Glutamatergic neuron (in vitro differentiated cells): ENCODE measurements around the gene PLEKHM2. TPM values are rescaled to one million over a fixed set of nuclear protein-coding genes. Genes with fewer than 3 reads are reported as not detected.

Experiments used
- DNase-seq: peaks from one replicate; pipeline ENCODE4 v3.0.0; 2022
- H3K27ac Mint-ChIP-seq: one replicate; pipeline ENCODE4 v1.8.0; 2020; ENCODE audit warnings: mild to moderate bottlenecking, mixed read lengths, inconsistent platforms; ENCODE audit not compliant: unreplicated experiment
- H3K27me3 Mint-ChIP-seq: one replicate; pipeline ENCODE4 v1.8.0; 2020; ENCODE audit warnings: mild to moderate bottlenecking, moderate library complexity, mixed read lengths, inconsistent platforms; ENCODE audit not compliant: unreplicated experiment
- H3K36me3 Mint-ChIP-seq: one replicate; pipeline ENCODE4 v1.8.0; 2020; ENCODE audit warnings: mild to moderate bottlenecking, mixed read lengths, inconsistent platforms; ENCODE audit not compliant: unreplicated experiment
- H3K4me1 Mint-ChIP-seq: one replicate; pipeline ENCODE4 v1.8.0; 2020; ENCODE audit warnings: mild to moderate bottlenecking, low read depth, mixed read lengths, inconsistent platforms; ENCODE audit not compliant: unreplicated experiment
- H3K4me3 Mint-ChIP-seq: one replicate; pipeline ENCODE4 v1.8.0; 2020; ENCODE audit warnings: mild to moderate bottlenecking, mixed read lengths, inconsistent platforms; ENCODE audit not compliant: unreplicated experiment
- H3K9me3 Mint-ChIP-seq: one replicate; pipeline ENCODE4 v1.8.0; 2020; ENCODE audit warnings: mild to moderate bottlenecking, moderate library complexity, mixed read lengths, inconsistent platforms; ENCODE audit not compliant: unreplicated experiment
- CTCF ChIP-seq: fragments of 200-600 bp; sonication (generic); IDR thresholded peaks from one replicate; pipeline ENCODE4 v1.5.0; 2021; ENCODE audit not compliant: partially characterized antibody, unreplicated experiment
- total RNA-seq: library from RNA; stranded (reverse); fragmentation: NEBNext Ultra II Directional; extraction: Animal tissue kit (Norgen Biotek cat#: 25700); gene quantifications from one replicate; pipeline ENCODE4 v1.2.1, GENCODE V29; 2021; ENCODE audit not compliant: unreplicated experiment

PLEKHM2 gene
- total RNA-seq, 1 donor from 2014 or later = 66.9 TPM

- DNase-seq = no peak
- H3K4me1 Mint-ChIP-seq = peaks cover 7% of the 10 kb centered on the region
- peak overlapping the region; percentile 59 for H3K27ac Mint-ChIP-seq
- peaks cover 12% of the 10 kb centered on the region for H3K27me3 Mint-ChIP-seq
- H3K4me3 Mint-ChIP-seq = no peak overlapping the region
- no peaks in the 10 kb centered on the region for H3K36me3 Mint-ChIP-seq
- peaks cover 3% of the 10 kb centered on the region for H3K9me3 Mint-ChIP-seq
- no peak for TF ChIP-seq CTCF
Observed at GRCh38 chr1:15737324-15738319, 53.5 kb downstream of the PLEKHM2 start.

- H3K9me3 Mint-ChIP-seq = peaks cover 3% of the 10 kb centered on the region
- H3K27ac Mint-ChIP-seq = no peak overlapping the region
- no peak overlapping the region for H3K4me3 Mint-ChIP-seq
- no peak for DNase-seq
- peaks cover 3% of the 10 kb centered on the region for H3K4me1 Mint-ChIP-seq
- peaks cover 8% of the 10 kb centered on the region for H3K27me3 Mint-ChIP-seq
- no peak for TF ChIP-seq CTCF
- no peaks in the 10 kb centered on the region for H3K36me3 Mint-ChIP-seq
Observed at GRCh38 chr1:15738416-15739113, 54.4 kb downstream of the PLEKHM2 start.

GRCh38 chr1:15739259-15739658, 55.1 kb downstream of the PLEKHM2 start:
- Mint-ChIP-seq H3K4me1 (peaks cover 3% of the 10 kb centered on the region), H3K4me3 (no peak overlapping the region), H3K27ac (no peak overlapping the region), H3K36me3 (no peaks in the 10 kb centered on the region), H3K27me3 (peaks cover 8% of the 10 kb centered on the region), H3K9me3 (peaks cover 3% of the 10 kb centered on the region)
- no peak for DNase-seq
- TF ChIP-seq CTCF = no peak

GRCh38 chr1:15739745-15740144, 55.6 kb downstream of the PLEKHM2 start:
- no peak overlapping the region for H3K27ac Mint-ChIP-seq
- DNase-seq = no peak
- H3K9me3 Mint-ChIP-seq = peaks cover 5% of the 10 kb centered on the region
- TF ChIP-seq CTCF = no peak
- no peak overlapping the region for H3K4me3 Mint-ChIP-seq
- peaks cover 4% of the 10 kb centered on the region for H3K4me1 Mint-ChIP-seq
- H3K27me3 Mint-ChIP-seq = peaks cover 10% of the 10 kb centered on the region
- no peaks in the 10 kb centered on the region for H3K36me3 Mint-ChIP-seq
